HG03135 (cell line): ENCODE measurements around the gene MFNG.
A peak's percentile ranks its signal among the peaks of the same experiment; 100 is the strongest.
"Not testable (repeated sequence)": the region's sequence is repeated elsewhere in the genome, so short reads cannot be mapped to it uniquely, and the experiment has no call there.

Source experiments
- ATAC-seq: cut with Tn5 transposase; IDR thresholded peaks from one replicate; pipeline ENCODE4 v1.9.1; 2021; ENCODE audit warnings: mild to moderate bottlenecking, moderate library complexity; ENCODE audit not compliant: unreplicated experiment

Gene MFNG

GRCh38 chr22:37486224-37486845, at the start of gene MFNG:
TSS of gene MFNG (minus strand) at chr22:37486384. CDS start at chr22:37486177, 207 bp downstream.
- peak; percentile 53 for ATAC-seq

- no peak for ATAC-seq
Observed at GRCh38 chr22:37535159-37535558, 49.0 kb upstream of the MFNG start.

- ATAC-seq = no peak
Observed at GRCh38 chr22:37534445-37534844, 48.3 kb upstream of the MFNG start.

GRCh38 chr22:37533995-37534394, 47.8 kb upstream of the MFNG start:
- ATAC-seq = no peak

- ATAC-seq = no peak
Observed at GRCh38 chr22:37529652-37530345, 43.6 kb upstream of the MFNG start.

GRCh38 chr22:37527952-37528351, 41.8 kb upstream of the MFNG start:
- not testable (repeated sequence) for ATAC-seq

GRCh38 chr22:37527081-37527752, 41.0 kb upstream of the MFNG start:
- not testable (repeated sequence) for ATAC-seq

GRCh38 chr22:37526376-37526775, 40.2 kb upstream of the MFNG start:
- ATAC-seq = no peak

- no peak for ATAC-seq
Observed at GRCh38 chr22:37525746-37526350, 39.7 kb upstream of the MFNG start.

- no peak for ATAC-seq
Observed at GRCh38 chr22:37525073-37525745, 39.0 kb upstream of the MFNG start.

GRCh38 chr22:37522482-37522881, 36.3 kb upstream of the MFNG start:
- ATAC-seq = no peak

- no peak for ATAC-seq
Observed at GRCh38 chr22:37521236-37521739, 35.1 kb upstream of the MFNG start.

- ATAC-seq = no peak
Observed at GRCh38 chr22:37520776-37521191, 34.6 kb upstream of the MFNG start.

- no peak for ATAC-seq
Observed at GRCh38 chr22:37519268-37520195, 33.3 kb upstream of the MFNG start, which contains the start of gene CARD10. TSS of gene CARD10 (minus strand) at chr22:37519415. CDS start at chr22:37519200, 215 bp downstream.

GRCh38 chr22:37518509-37519267, 32.5 kb upstream of the MFNG start:
- no peak for ATAC-seq

- no peak for ATAC-seq
Observed at GRCh38 chr22:37517826-37518450, 31.8 kb upstream of the MFNG start.

GRCh38 chr22:37516456-37516855, 30.3 kb upstream of the MFNG start:
- ATAC-seq = no peak

GRCh38 chr22:37515901-37516300, 29.7 kb upstream of the MFNG start:
- ATAC-seq = no peak
